Stimulated activated CD4-positive, alpha-beta T cell treated with anti-CD3 and anti-CD28 coated beads, Interleukin-4, amount 100 ng/mL, for 24 hours (primary cell): ENCODE data around the gene DIAPH2.

Source experiments
- DNase-seq: peaks from one replicate; pipeline ENCODE4 v3.0.0-alpha.2; 2020

DIAPH2 gene

GRCh38 chrX:97517763-97518162, 833.1 kb downstream of the DIAPH2 start:
- no peak for DNase-seq

- DNase-seq, result no peak
Measured at GRCh38 chrX:97522307-97522706, 837.7 kb downstream of the DIAPH2 start.

- DNase-seq, result no peak
Measured at GRCh38 chrX:97524340-97524739, 839.7 kb downstream of the DIAPH2 start.

- DNase-seq, result no peak
Measured at GRCh38 chrX:97524997-97525396, 840.4 kb downstream of the DIAPH2 start.

- no peak for DNase-seq
Measured at GRCh38 chrX:97525981-97526380, 841.3 kb downstream of the DIAPH2 start.

DNA sequence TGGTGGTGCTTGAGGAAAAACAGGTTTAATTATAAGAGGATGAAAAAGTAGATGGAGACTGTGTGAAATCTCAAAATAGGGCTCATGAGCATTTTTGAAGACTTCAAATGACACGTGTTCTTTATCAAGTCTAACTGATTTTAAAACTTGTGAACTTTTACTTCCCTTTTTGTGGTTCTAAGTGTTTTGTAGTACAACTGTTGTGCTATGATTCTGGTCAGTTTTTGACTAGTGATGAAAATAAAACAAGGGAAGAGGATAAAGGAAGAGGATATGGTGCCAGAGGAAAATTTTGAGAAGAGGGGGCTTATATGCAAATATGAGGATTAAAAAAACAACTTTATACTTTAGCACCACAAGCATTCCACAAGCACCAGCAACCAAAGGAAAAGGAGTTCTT, 843.1 kb downstream of the DIAPH2 start:
- no peak for DNase-seq

DNA sequence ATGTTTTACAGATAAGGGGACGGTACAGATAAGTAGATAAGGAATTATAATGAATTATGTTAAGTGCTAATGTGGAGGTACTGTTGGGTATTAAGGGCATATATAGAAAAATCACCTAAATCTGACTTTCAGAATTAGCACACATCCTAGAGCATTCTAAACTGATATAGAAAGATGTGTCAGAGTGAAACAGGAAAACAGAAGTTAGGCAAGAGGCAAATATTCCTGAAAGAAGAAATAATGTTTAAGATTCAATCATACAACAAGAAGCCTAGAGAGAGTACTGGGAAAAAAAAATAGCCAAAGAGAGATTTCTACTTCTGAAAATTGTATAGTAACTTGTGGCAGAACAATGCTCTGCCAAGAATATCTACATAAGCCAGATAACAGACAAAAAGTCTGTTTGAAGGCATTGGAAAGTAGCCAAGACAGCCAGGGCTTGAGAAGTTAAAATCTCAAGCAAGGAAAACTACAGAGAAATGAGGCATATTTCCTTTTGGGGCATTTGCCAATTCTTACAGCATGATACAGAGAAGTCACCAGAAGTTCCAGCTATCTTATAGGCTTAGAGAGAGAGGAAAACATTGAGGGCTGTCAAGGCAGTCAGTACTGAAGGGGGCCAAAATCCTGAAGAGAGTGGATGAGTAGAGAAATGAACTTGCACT, 845.0 kb downstream of the DIAPH2 start:
- DNase-seq, result no peak

DNA sequence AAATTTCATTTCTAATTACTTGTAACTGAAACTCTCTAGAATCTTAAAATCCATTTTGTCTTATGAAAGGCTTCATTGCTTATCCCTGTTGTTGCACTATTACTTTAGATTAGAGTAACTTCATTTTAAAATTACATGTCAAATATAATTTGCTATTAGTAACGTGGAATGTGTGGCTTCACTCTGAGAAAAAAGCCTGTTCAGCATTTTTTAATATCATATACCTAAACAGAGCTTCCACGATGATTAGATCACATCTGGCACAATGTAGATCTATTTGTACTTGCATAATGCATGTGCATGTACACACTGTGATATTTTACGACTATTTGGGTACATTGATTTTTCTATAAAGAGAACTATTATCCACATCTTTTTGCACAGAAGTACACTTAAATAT, 847.2 kb downstream of the DIAPH2 start:
- DNase-seq, result no peak

- no peak for DNase-seq
Measured at GRCh38 chrX:97538745-97539144, 854.1 kb downstream of the DIAPH2 start.

DNA sequence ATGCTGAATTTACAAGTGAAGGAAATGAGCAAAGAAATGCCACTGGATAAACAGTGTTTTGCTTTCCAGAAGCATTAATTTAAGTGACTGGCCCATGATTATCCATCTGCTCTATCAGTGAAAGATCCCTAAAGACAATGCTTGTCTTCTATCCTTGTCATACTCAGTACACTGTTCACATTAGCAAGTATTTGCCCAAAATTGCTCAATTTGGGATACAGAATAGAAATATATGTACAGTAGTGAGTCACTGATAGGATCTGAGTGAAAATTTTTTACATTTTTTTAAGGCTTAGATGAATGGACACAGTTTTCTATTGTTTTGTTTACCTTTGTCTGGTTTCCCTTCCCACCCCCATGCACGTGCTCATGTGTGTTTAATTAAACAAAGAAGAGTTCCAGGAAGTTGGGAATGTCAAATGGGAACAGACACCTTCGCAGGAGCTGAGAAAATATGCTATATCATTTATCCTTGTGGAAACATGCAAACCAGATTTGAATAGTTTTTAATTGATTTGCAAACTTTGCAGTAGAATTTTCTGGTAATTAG, 855.4 kb downstream of the DIAPH2 start:
- no peak for DNase-seq

DNA sequence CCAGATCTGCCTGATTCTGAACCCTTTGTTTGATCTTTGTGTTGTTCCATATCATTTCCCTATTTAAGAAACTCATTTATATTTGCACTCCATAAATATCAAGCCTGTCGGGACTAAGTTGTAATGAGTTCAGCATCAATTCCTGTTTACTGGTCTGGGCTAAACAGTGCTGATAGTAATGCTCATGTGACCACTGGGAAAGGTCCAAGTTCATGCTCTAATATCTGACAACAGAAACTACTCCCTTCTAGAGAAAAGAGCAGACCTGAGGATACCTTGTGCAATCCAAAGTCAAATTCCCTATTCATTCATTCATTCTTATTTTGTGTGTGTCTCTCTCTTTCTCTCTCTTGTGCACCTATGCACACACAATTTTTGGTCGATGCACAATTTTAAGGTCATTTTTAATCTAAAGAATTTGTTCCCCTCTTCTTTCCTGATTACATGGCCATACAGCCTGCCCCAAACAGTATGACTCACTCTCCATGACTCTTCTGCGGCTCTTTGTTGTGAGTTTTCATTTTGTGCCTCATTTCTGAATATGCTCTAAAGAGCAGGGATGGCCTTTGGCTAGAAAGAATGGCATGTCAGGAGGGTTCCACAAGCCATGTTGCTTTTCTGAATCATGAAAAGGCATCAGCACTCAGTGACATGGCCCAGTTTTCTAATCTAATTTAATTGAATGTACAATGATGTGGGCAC, 863.4 kb downstream of the DIAPH2 start:
- no peak for DNase-seq

- no peak for DNase-seq
Measured at GRCh38 chrX:97551821-97552220, 867.2 kb downstream of the DIAPH2 start.

GRCh38 chrX:97553833-97554232, 869.2 kb downstream of the DIAPH2 start:
- DNase-seq, result no peak

- no peak for DNase-seq
Measured at GRCh38 chrX:97556359-97556758, 871.7 kb downstream of the DIAPH2 start.

DNA sequence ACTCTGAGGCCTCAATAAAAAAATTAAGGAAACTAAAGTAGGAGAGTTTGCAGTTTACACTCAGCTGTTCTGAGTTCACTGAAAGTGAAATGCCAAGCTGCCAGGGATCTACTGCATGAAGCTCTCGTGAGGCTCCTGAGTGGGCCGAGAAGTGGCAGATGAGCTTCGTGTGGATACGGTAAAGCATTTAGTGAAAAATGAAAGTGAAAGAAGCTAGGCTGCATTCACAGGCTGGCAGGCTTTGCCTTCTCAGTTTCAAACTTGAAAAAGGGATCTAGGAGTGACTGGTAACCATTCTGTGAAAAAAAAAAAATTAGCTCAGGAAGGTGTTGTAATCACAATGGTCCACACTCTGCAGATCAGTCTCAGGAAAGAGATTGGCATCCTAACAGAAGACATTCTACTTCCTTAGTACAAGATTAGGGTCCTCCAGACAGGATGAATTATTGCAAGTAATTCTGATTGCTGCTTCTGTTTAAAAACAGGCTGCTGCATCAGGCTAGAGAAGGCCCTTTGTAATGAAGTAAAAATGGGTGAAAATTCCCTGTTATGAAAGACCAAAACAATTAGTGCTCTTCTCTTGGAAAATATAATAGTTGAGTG, 879.0 kb downstream of the DIAPH2 start:
- DNase-seq, result peak; percentile 28

DNA sequence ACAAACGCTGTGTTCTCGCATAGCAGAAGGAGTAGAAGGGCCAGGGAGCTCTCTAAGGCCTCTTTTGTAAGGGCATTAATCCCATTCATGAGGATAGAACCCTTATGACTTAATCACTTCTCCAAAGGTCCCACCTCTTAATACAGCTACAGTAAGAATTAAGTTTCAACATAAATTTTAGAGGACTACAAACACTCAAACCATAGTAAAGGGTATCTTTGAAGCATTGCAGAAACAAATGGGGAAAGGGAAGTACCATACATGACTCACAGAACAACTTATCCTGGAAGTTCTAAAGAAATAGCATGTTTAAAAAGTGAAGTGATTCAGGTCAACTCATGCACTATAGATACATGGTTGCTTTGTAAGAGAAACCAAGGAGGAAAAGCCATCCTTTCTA, 879.9 kb downstream of the DIAPH2 start:
- no peak for DNase-seq

DNA sequence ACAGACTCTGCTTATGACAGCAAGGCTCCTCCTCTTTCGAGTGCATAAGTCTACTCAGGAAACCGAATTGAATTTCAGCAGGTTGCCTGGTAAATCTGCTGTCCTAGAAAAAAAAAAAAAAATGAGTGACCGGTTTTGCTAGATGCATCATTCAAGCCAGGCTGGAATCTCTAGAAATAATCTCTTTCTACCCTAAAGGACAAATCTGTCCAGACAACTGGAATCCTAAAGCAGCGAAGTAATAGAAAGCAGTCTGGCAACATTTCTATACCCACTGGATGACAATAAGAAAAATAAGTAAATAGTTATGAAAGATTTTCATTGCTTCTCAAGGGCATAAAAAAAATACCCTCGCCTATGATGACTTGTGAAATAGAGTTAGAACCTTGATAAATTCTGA, 902.5 kb downstream of the DIAPH2 start:
- DNase-seq, result no peak

DNA sequence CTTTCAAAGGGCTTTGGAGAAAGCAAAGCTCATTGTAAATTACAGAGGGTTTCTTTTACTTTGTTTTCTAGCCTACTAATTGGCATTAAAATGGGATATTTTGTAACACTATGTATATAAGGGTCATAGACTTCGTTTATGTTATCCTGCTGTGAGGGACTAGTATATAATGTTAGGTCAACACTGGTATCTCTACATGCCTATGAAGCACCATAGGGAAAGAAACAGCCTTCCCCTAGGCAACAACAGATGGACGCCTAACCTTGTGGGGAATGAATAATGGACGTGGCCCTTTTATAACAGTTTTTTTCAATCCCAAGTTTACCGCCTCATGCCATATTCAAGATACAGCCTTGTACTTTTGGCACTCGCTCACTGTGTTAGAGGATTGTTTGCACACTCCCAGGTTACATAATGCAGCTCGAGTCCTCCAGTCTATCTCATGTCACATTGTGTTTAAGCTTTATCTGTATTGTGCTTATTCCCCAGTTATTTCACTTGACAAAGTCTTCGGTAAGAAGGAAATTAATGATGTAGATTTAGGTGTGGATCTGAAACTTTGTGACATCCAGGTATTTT, 910.1 kb downstream of the DIAPH2 start:
- no peak for DNase-seq

GRCh38 chrX:97597954-97598353, 913.3 kb downstream of the DIAPH2 start:
- peak; percentile 6 for DNase-seq

DNA sequence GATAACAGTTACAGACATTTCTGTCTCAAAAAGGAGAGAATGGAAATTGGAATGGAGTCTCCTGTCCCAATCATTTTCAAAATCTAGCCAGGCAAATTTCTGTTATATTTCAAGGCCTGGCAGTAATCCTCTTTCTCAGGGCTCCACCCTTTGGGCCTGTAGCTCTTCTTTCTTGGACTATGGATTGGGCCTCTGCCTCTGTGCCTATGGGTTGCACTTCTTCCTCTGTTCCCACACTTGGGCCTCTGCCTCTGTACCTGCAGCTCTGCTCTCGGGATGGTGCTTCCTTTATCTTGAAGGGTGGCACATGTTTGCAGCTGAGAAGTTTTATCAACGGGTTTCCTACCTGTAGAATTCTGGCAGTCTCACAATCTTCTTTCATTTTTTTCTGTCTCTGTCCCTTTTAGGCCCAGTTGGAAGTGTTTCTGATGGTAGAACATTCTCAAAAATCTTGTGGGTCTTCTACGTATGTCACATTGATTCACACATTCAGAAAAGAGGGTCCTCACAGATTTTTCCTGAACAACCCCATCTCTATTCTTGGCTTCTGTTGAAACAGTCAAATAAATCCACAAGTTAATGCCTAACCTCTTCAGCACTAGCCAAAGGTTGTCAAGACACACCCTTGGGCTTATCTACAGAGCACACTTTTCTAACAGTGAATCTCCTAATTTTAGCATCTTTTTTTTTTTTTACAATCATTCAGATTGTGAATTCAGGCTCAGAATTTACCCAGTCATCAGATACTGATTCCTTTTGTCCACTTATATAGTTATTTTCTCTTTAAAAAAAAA, 918.0 kb downstream of the DIAPH2 start:
- DNase-seq, result no peak

GRCh38 chrX:97605271-97605670, 920.6 kb downstream of the DIAPH2 start:
- no peak for DNase-seq

DNA sequence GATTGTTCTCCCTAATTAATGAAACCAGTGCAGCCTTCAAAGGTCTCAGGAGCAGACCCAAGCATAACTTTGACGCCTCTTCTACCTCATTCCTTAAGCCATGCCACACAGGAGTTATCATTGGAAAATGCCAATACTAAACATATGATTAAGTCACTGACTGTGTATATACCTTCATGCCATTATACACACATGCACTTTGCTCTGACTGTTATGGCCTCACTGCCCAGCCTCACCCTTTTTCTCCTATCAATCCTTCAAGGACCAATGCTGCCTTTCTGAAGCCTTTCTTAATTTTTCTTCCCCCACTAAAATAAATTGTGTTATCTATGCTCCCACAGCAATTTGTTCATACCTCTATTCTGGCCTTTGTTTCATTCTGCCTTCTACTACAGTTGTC, 924.7 kb downstream of the DIAPH2 start:
- DNase-seq, result no peak

- no peak for DNase-seq
Measured at GRCh38 chrX:97609938-97610337, 925.3 kb downstream of the DIAPH2 start.
